DOHH2 (cell line): ENCODE data around the gene ARRB1.

Experiments used
- EZH2phosphoT487 ChIP-seq: fragments of 200-600 bp; sonication (generic); IDR thresholded peaks from 2 replicates; pipeline ENCODE4 v1.6.1; 2017; ENCODE audit warnings: borderline replicate concordance, mild to moderate bottlenecking, antibody characterized with exemption, low read length, moderate library complexity, mixed read lengths
- TF ChIP-seq, protein P1 (sequence below): fragments of 200-600 bp; sonication (generic); IDR thresholded peaks from one replicate; pipeline ENCODE4 v1.5.1; 2014; ENCODE audit warnings: antibody characterized with exemption, mild to moderate bottlenecking, low read depth, low read length; ENCODE audit not compliant: poor library complexity, severe bottlenecking

DNA sequence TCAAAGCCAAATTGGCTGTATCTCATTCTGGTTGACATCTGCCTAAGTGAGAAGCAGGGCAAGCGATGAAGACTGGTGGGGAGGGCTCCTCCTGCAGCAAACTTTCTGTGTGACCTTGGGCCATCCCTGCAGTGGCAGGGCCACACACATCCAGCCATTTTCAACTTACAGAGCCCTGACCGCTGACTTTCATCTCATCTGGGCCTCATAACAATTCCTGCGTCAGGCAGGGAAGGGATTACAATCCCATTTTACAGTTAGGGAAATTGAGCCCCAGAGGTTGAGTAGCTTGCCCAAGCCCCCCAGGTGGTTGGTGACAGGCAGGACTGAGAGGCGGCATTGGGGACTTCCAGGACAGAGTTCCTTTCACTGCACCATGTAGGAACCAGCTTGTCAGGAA is 89.0 kb downstream of the ARRB1 start:
- TF ChIP-seq, protein P1, sequence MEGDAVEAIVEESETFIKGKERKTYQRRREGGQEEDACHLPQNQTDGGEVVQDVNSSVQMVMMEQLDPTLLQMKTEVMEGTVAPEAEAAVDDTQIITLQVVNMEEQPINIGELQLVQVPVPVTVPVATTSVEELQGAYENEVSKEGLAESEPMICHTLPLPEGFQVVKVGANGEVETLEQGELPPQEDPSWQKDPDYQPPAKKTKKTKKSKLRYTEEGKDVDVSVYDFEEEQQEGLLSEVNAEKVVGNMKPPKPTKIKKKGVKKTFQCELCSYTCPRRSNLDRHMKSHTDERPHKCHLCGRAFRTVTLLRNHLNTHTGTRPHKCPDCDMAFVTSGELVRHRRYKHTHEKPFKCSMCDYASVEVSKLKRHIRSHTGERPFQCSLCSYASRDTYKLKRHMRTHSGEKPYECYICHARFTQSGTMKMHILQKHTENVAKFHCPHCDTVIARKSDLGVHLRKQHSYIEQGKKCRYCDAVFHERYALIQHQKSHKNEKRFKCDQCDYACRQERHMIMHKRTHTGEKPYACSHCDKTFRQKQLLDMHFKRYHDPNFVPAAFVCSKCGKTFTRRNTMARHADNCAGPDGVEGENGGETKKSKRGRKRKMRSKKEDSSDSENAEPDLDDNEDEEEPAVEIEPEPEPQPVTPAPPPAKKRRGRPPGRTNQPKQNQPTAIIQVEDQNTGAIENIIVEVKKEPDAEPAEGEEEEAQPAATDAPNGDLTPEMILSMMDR, result no peak
- no peak for TF ChIP-seq EZH2phosphoT487
